H9 (cell line): ENCODE data around the gene RGL1. TPM values are rescaled to one million over a fixed set of nuclear protein-coding genes. Genes with fewer than 3 reads are reported as not detected.

Experiments used
- DNase-seq: peaks from one replicate; pipeline ENCODE4 v3.0.0-alpha.2; 2017
- H2AFZ ChIP-seq: one replicate; pipeline ENCODE4 v1.6.1; 2013; ENCODE audit warnings: mild to moderate bottlenecking, low read length, control low read depth, moderate library complexity
- H2AK5ac ChIP-seq: 2 replicates; pipeline ENCODE4 v1.6.1; 2013; ENCODE audit warnings: low read length, control low read depth, mixed read lengths; ENCODE audit not compliant: insufficient read length
- H2BK120ac ChIP-seq: one replicate; pipeline ENCODE4 v1.6.1; 2013; ENCODE audit warnings: low read depth, mild to moderate bottlenecking, low read length, control low read depth, inconsistent platforms; ENCODE audit not compliant: poor library complexity, severe bottlenecking
- H2BK12ac ChIP-seq: 2 replicates; pipeline ENCODE4 v1.6.1; 2013; ENCODE audit warnings: low read length, control low read depth, mixed read lengths, low read depth; ENCODE audit not compliant: insufficient read length
- H2BK15ac ChIP-seq: 2 replicates; pipeline ENCODE4 v1.6.1; 2013; ENCODE audit warnings: low read depth, low read length, control low read depth
- H2BK20ac ChIP-seq: one replicate; pipeline ENCODE4 v1.6.1; 2013; ENCODE audit warnings: low read depth, mild to moderate bottlenecking, low read length, control low read depth, inconsistent platforms; ENCODE audit not compliant: poor library complexity, severe bottlenecking
- H2BK5ac ChIP-seq: 2 replicates; pipeline ENCODE4 v1.6.1; 2013; ENCODE audit warnings: low read length, control low read depth, mixed read lengths; ENCODE audit not compliant: insufficient read length
- H3K14ac ChIP-seq: 2 replicates; pipeline ENCODE4 v1.6.1; 2013; ENCODE audit warnings: low read length, control low read depth; ENCODE audit not compliant: insufficient read depth
- H3K18ac ChIP-seq: 2 replicates; pipeline ENCODE4 v1.6.1; 2013; ENCODE audit warnings: low read depth, mild to moderate bottlenecking, mixed read lengths, low read length, control low read depth; ENCODE audit not compliant: insufficient read length
- H3K23ac ChIP-seq: 2 replicates; pipeline ENCODE4 v1.6.1; 2013; ENCODE audit warnings: low read length, control low read depth, mixed read lengths, low read depth; ENCODE audit not compliant: insufficient read length
- H3K23me2 ChIP-seq: 2 replicates; pipeline ENCODE4 v1.6.1; 2013; ENCODE audit warnings: low read depth, mild to moderate bottlenecking, mixed read lengths, low read length, control low read depth; ENCODE audit not compliant: insufficient read length, poor library complexity, severe bottlenecking
- H3K27ac ChIP-seq: 2 replicates; pipeline ENCODE4 v1.5.1; 2013; ENCODE audit warnings: low read length, control low read depth, mixed read lengths, low read depth; ENCODE audit not compliant: insufficient read length
- H3K27me3 ChIP-seq: 2 replicates; pipeline ENCODE4 v1.6.1; 2013; ENCODE audit warnings: low read length, control low read depth, inconsistent platforms; ENCODE audit not compliant: insufficient read depth
- H3K4ac ChIP-seq: 2 replicates; pipeline ENCODE4 v1.6.1; 2013; ENCODE audit warnings: low read depth, mild to moderate bottlenecking, control low read depth, inconsistent platforms, low read length, moderate library complexity
- H3K4me1 ChIP-seq: 2 replicates; pipeline ENCODE4 v1.6.1; 2013; ENCODE audit warnings: low read length, control low read depth, inconsistent platforms; ENCODE audit not compliant: insufficient read depth
- H3K4me2 ChIP-seq: 2 replicates; pipeline ENCODE4 v1.6.1; 2013; ENCODE audit warnings: low read length, control low read depth, mixed read lengths; ENCODE audit not compliant: insufficient read length, insufficient read depth
- H3K56ac ChIP-seq: 2 replicates; pipeline ENCODE4 v1.6.1; 2013; ENCODE audit warnings: low read depth, mild to moderate bottlenecking, mixed read lengths, low read length, control low read depth; ENCODE audit not compliant: insufficient read length
- H3K79me1 ChIP-seq: 2 replicates; pipeline ENCODE4 v1.6.1; 2013; ENCODE audit warnings: low read depth, mild to moderate bottlenecking, moderate library complexity, low read length, control low read depth, inconsistent platforms; ENCODE audit not compliant: insufficient read depth, poor library complexity, severe bottlenecking
- H3K79me2 ChIP-seq: 2 replicates; pipeline ENCODE4 v1.6.1; 2013; ENCODE audit warnings: low read length, control low read depth, inconsistent platforms; ENCODE audit not compliant: insufficient read depth
- H3K9ac ChIP-seq: 2 replicates; pipeline ENCODE4 v1.6.1; 2013; ENCODE audit warnings: low read length, control low read depth, mixed read lengths; ENCODE audit not compliant: insufficient read length; ENCODE audit errors: extremely low read depth
- H3K9me3 ChIP-seq: one replicate; pipeline ENCODE4 v1.6.1; 2013; ENCODE audit warnings: low read depth, low read length, inconsistent platforms; ENCODE audit not compliant: control insufficient read depth
- H3T11ph ChIP-seq: one replicate; pipeline ENCODE4 v1.6.1; 2013; ENCODE audit warnings: mild to moderate bottlenecking, low read length, control low read depth, inconsistent platforms
- H4K20me1 ChIP-seq: one replicate; pipeline ENCODE4 v1.6.1; 2013; ENCODE audit not compliant: control insufficient read depth, insufficient read length, insufficient read depth
- H4K5ac ChIP-seq: 2 replicates; pipeline ENCODE4 v1.6.1; 2013; ENCODE audit warnings: low read depth, mild to moderate bottlenecking, mixed read lengths, low read length, control low read depth; ENCODE audit not compliant: insufficient read length
- H4K8ac ChIP-seq: replicated peaks from 2 replicates; pipeline ENCODE4 v1.6.1; 2013; ENCODE audit warnings: low read length, control low read depth, mixed read lengths, low read depth; ENCODE audit not compliant: insufficient read length
- H4K91ac ChIP-seq: 2 replicates; pipeline ENCODE4 v1.6.1; 2013; ENCODE audit warnings: low read depth, mild to moderate bottlenecking, moderate library complexity, mixed read lengths, low read length, control low read depth; ENCODE audit not compliant: insufficient read length
- H3K27ac Mint-ChIP-seq, 3 experiments: 2 replicates in 2 of 3; 3 replicates in 1 of 3; pipeline ENCODE4 v1.8.0; 2020 to 2021; ENCODE audit warnings: mixed read lengths in 3 of 3, mild to moderate bottlenecking in 1 of 3, moderate library complexity in 1 of 3
- H3K27me3 Mint-ChIP-seq: 2 replicates; pipeline ENCODE4 v1.8.0; 2021; ENCODE audit warnings: low read depth, mild to moderate bottlenecking, moderate library complexity, mixed read lengths
- H3K36me3 Mint-ChIP-seq, 3 experiments: 2 replicates in 2 of 3; 3 replicates in 1 of 3; pipeline ENCODE4 v1.8.0; 2020 to 2021; ENCODE audit warnings: low read depth in 3 of 3, mixed read lengths in 3 of 3; ENCODE audit not compliant: insufficient read depth in 1 of 3
- H3K4me1 Mint-ChIP-seq, 2 experiments: 2 replicates each; pipeline ENCODE4 v1.8.0; 2020; ENCODE audit warnings: mixed read lengths in 2 of 2
- H3K4me3 Mint-ChIP-seq, 2 experiments: 2 replicates in 1 of 2; 3 replicates in 1 of 2; pipeline ENCODE4 v1.8.0; 2020 to 2021; ENCODE audit warnings: mild to moderate bottlenecking in 2 of 2, mixed read lengths in 2 of 2, moderate library complexity in 1 of 2
- H3K9me3 Mint-ChIP-seq, 2 experiments: 2 replicates in 1 of 2; 3 replicates in 1 of 2; pipeline ENCODE4 v1.8.0; 2020; ENCODE audit warnings: mild to moderate bottlenecking in 2 of 2, mixed read lengths in 2 of 2, moderate library complexity in 1 of 2
- WGBS: extraction: QIAGEN DNeasy Blood & Tissue Kit; methylation state at CpG from one replicate; pipeline ENCODE4 v1.1.7; 2013; ENCODE audit warnings: missing lambda C conversion rate, low lambda C conversion rate, mixed read lengths; ENCODE audit not compliant: insufficient read length; ENCODE audit errors: extremely low coverage; 5-methylcytosine and 5-hydroxymethylcytosine counted together
- total RNA-seq: library from RNA; stranded (reverse); gene quantifications from 2 replicates; pipeline ENCODE4 v1.2.1, GENCODE V29; 2021
- TF ChIP-seq, protein P1 (sequence below): fragments of 200-600 bp; sonication (generic); conservative IDR thresholded peaks from 3 replicates; pipeline ENCODE4 v1.8.0; 2021; ENCODE audit warnings: antibody characterized with exemption, mild to moderate bottlenecking

RGL1 gene
- total RNA-seq, 1 experiment from 2014 or later, result 1.4 TPM

DNA sequence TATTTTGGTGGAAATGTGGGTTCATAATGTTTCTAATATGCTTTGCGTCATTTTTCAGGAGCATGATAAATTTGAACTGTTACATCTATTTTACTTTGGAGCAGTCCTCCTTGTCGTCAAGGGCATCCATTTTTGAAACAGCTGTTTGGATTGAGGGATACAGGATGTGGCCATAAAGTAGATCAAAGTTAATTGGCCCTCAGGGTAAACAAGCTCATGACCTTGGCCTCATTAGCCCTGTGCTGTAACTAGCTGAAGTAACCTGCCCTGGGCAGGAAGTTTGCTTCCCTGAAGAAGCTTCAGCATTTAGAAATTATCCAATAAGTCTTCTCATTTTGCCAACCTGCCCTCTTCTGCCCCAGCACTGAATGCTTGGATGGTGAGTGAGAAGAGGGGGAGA, 24.8 kb upstream of the RGL1 start:
- H3K27ac ChIP-seq, result no peak overlapping the region
- H3K36me3 Mint-ChIP-seq, result peaks cover 0 to 4% (median 2%) of the 10 kb centered on the region in 3 experiments; a peak in 4 of 7 replicates
- H3K18ac ChIP-seq, result no peak overlapping the region
- peaks cover 3 to 7% of the 10 kb centered on the region in 2 experiments; a peak in 4 of 5 replicates for H3K9me3 Mint-ChIP-seq
- H2BK12ac ChIP-seq, result no peak overlapping the region
- no peak overlapping the region for H3K14ac ChIP-seq
- no peak overlapping the region for H2AFZ ChIP-seq
- no peak for DNase-seq
- H3K9ac ChIP-seq, result no peak overlapping the region
- H4K8ac ChIP-seq, result no peak overlapping the region
- no peaks in the 10 kb centered on the region for H3K79me1 ChIP-seq
- no peaks in the 10 kb centered on the region; a peak in 1 of 4 replicates for H3K4me1 Mint-ChIP-seq
- no peak overlapping the region for H3K4me2 ChIP-seq
- H2BK20ac ChIP-seq, result no peak overlapping the region
- H3K27me3 Mint-ChIP-seq, result no peaks in the 10 kb centered on the region
- H3K27me3 ChIP-seq, result no peaks in the 10 kb centered on the region
- no peak overlapping the region for H2BK5ac ChIP-seq
- no peak overlapping the region for H2BK120ac ChIP-seq
- no peak overlapping the region for H4K91ac ChIP-seq
- H3K56ac ChIP-seq, result no peak overlapping the region
- no CpG with 5 or more reads among the region's 2 CpGs for WGBS
- no peaks in the 10 kb centered on the region for H3K79me2 ChIP-seq
- no peaks in the 10 kb centered on the region for H3K4me1 ChIP-seq
- H3K23me2 ChIP-seq, result no peaks in the 10 kb centered on the region
- no peak overlapping the region for H4K5ac ChIP-seq
- no peak overlapping the region for H2AK5ac ChIP-seq
- no peak overlapping the region for H3K27ac Mint-ChIP-seq
- H3K4me3 Mint-ChIP-seq, result no peak overlapping the region
- no peaks in the 10 kb centered on the region for H4K20me1 ChIP-seq
- no peak overlapping the region for H3T11ph ChIP-seq
- TF ChIP-seq, protein P1, sequence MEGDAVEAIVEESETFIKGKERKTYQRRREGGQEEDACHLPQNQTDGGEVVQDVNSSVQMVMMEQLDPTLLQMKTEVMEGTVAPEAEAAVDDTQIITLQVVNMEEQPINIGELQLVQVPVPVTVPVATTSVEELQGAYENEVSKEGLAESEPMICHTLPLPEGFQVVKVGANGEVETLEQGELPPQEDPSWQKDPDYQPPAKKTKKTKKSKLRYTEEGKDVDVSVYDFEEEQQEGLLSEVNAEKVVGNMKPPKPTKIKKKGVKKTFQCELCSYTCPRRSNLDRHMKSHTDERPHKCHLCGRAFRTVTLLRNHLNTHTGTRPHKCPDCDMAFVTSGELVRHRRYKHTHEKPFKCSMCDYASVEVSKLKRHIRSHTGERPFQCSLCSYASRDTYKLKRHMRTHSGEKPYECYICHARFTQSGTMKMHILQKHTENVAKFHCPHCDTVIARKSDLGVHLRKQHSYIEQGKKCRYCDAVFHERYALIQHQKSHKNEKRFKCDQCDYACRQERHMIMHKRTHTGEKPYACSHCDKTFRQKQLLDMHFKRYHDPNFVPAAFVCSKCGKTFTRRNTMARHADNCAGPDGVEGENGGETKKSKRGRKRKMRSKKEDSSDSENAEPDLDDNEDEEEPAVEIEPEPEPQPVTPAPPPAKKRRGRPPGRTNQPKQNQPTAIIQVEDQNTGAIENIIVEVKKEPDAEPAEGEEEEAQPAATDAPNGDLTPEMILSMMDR, result no peak
- H3K4ac ChIP-seq, result no peak overlapping the region
- no peaks in the 10 kb centered on the region for H3K9me3 ChIP-seq
- H3K23ac ChIP-seq, result no peak overlapping the region
- no peak overlapping the region for H2BK15ac ChIP-seq
